ENCODE measurements around the gene MAPK8.

Gene MAPK8

DNA sequence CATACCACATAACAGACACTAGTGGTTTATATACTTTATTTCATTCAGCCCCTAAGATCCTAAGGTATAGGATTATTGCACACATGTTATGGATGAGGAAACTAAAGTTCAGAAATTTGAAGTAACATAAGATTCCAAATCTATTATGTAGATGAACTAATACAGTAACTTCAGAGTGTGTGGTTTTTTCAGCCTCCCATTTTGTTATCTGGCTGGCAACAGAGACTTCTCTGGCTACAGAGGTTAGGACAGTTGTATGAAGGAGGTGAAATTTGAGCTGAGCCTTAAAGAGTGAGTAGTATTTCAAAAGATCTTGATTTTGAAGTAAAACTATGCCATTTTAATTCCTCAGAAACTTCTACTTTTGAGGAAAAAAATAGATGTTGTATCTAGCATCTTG, 125.4 kb downstream of the MAPK8 start:
- Histone ChIP-seq H2AFZ (ENCODE audit: low read depth, low read length) (no peak overlapping the region), H3K4me1 (ENCODE audit: insufficient read depth, low read length) (no peaks in the 10 kb centered on the region), H3K79me2 (ENCODE audit: insufficient read depth, low read length) (no peaks in the 10 kb centered on the region), H4K20me1 (ENCODE audit: insufficient read depth, low read length) (no peaks in the 10 kb centered on the region), H3K4me3 (ENCODE audit: low read depth in 1 of 2, low read length in 2 of 2) (no peak overlapping the region), H3K9me3 (ENCODE audit: insufficient read depth, low read length, severe bottlenecking) (no peaks in the 10 kb centered on the region), H3K4me2 (ENCODE audit: insufficient read depth, low read length) (no peak overlapping the region), H3K27me3 (ENCODE audit: insufficient read depth, low read length, poor library complexity) (no peaks in the 10 kb centered on the region), H3K9ac (ENCODE audit: low read depth, low read length) (no peak overlapping the region), H3K36me3 (ENCODE audit: insufficient read depth, low read length) (peaks cover 65% of the 10 kb centered on the region), H3K27ac (ENCODE audit: low read length) (no peak overlapping the region)
- TF ChIP-seq, protein P1, sequence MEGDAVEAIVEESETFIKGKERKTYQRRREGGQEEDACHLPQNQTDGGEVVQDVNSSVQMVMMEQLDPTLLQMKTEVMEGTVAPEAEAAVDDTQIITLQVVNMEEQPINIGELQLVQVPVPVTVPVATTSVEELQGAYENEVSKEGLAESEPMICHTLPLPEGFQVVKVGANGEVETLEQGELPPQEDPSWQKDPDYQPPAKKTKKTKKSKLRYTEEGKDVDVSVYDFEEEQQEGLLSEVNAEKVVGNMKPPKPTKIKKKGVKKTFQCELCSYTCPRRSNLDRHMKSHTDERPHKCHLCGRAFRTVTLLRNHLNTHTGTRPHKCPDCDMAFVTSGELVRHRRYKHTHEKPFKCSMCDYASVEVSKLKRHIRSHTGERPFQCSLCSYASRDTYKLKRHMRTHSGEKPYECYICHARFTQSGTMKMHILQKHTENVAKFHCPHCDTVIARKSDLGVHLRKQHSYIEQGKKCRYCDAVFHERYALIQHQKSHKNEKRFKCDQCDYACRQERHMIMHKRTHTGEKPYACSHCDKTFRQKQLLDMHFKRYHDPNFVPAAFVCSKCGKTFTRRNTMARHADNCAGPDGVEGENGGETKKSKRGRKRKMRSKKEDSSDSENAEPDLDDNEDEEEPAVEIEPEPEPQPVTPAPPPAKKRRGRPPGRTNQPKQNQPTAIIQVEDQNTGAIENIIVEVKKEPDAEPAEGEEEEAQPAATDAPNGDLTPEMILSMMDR (IDR thresholded peaks at IDR 0.05; ENCODE audit: borderline replicate concordance, extremely low read depth, low read length, poor library complexity, severe bottlenecking) = no peak
- no peak for DNase-seq
- no peak for ATAC-seq (ENCODE audit: insufficient read depth, low read depth)

DNA sequence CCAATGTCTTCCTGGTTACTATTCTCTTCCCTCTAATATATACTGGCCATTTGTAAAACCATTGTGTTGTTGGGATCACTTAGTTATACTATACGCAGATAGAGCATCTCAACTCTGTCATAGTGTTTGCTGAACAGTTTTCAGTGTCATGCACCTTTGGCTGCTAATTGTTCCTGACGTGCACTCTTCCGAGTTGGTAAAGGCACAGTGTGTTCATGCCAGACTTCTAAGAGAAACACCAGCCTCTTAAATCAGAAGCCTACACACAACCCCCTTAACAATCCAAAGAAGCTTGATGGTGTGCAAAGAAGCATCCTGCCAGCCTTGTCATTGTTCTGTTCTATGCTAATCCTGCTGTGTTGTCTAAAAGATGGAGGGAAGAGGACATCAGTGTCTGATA, 131.1 kb downstream of the MAPK8 start:
- Histone ChIP-seq H3K27me3 (ENCODE audit: insufficient read depth, low read length, poor library complexity) (no peaks in the 10 kb centered on the region), H3K36me3 (ENCODE audit: insufficient read depth, low read length) (peaks cover 42% of the 10 kb centered on the region), H3K4me1 (ENCODE audit: insufficient read depth, low read length) (no peaks in the 10 kb centered on the region), H3K9me3 (ENCODE audit: insufficient read depth, low read length, severe bottlenecking) (no peaks in the 10 kb centered on the region), H3K4me3 (ENCODE audit: low read depth in 1 of 2, low read length in 2 of 2) (no peak overlapping the region), H3K27ac (ENCODE audit: low read length) (no peak overlapping the region), H3K9ac (ENCODE audit: low read depth, low read length) (no peak overlapping the region), H3K4me2 (ENCODE audit: insufficient read depth, low read length) (no peak overlapping the region), H3K79me2 (ENCODE audit: insufficient read depth, low read length) (no peaks in the 10 kb centered on the region), H4K20me1 (ENCODE audit: insufficient read depth, low read length) (no peaks in the 10 kb centered on the region), H2AFZ (ENCODE audit: low read depth, low read length) (no peak overlapping the region)
- ATAC-seq (ENCODE audit: insufficient read depth, low read depth) (no peak), DNase-seq (no peak)
- TF ChIP-seq EZH2 (IDR thresholded peaks at IDR 0.05; ENCODE audit: borderline replicate concordance, low read depth, low read length, severe bottlenecking) = no peak
- TF ChIP-seq, protein P1 (IDR thresholded peaks at IDR 0.05; ENCODE audit: borderline replicate concordance, extremely low read depth, low read length, poor library complexity, severe bottlenecking) = no peak

DNA sequence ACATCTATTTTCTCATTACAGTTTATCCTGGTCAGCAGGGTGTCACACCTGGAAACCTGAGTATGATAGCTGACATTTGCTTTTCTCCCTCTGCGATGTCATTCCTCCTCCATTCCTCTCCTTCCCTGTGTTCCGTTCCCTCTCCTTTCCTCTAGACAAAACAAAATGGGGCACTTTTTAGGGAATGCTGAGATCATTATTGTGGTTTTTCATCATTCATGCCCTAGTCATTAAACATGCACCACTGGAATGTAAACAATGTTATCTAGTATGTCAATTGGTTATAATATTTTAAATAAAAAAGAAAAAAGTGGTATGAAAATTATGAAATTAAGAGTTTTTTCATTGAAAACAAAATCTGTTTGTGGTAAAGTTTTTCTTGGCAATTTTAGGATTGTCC, 132.6 kb downstream of the MAPK8 start:
- Histone ChIP-seq H3K4me3 (ENCODE audit: low read depth in 1 of 2, low read length in 2 of 2) (no peak overlapping the region), H3K9me3 (ENCODE audit: insufficient read depth, low read length, severe bottlenecking) (no peaks in the 10 kb centered on the region), H3K9ac (ENCODE audit: low read depth, low read length) (no peak overlapping the region), H3K27ac (ENCODE audit: low read length) (no peak overlapping the region), H3K4me1 (ENCODE audit: insufficient read depth, low read length) (no peaks in the 10 kb centered on the region), H4K20me1 (ENCODE audit: insufficient read depth, low read length) (no peaks in the 10 kb centered on the region), H3K27me3 (ENCODE audit: insufficient read depth, low read length, poor library complexity) (no peaks in the 10 kb centered on the region), H3K4me2 (ENCODE audit: insufficient read depth, low read length) (no peak overlapping the region), H3K79me2 (ENCODE audit: insufficient read depth, low read length) (no peaks in the 10 kb centered on the region), H3K36me3 (ENCODE audit: insufficient read depth, low read length) (peaks cover 29% of the 10 kb centered on the region), H2AFZ (ENCODE audit: low read depth, low read length) (no peak overlapping the region)
- no peak for DNase-seq
- ATAC-seq (ENCODE audit: insufficient read depth, low read depth) = no peak
- TF ChIP-seq EZH2 (IDR thresholded peaks at IDR 0.05; ENCODE audit: borderline replicate concordance, low read depth, low read length, severe bottlenecking) = no peak
- TF ChIP-seq, protein P1 (IDR thresholded peaks at IDR 0.05; ENCODE audit: borderline replicate concordance, extremely low read depth, low read length, poor library complexity, severe bottlenecking) = no peak

DNA sequence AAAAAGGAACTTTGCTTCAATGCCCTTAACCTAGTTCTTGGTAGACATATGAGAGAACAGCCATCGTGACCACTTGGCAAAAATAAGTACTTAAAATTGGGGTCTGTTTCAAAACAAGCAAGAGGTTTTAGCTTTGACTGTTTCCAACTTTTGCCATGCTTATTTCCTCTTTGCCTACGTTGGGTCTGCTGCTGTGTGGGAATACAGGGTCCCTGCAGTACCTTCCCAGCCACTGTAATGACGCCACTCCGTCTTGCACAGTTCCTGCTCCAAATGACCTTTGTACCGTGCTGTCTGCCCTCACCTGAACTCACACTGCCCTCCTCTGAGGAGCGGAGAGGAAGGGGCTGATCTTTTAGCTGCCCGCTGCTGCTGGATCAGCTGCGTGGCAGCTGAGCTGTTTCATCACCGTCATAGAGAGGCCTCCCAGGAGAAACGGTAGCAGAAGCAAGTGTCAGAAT, 133.1 kb downstream of the MAPK8 start:
- Histone ChIP-seq H3K79me2 (ENCODE audit: insufficient read depth, low read length) (no peaks in the 10 kb centered on the region), H3K27me3 (ENCODE audit: insufficient read depth, low read length, poor library complexity) (no peaks in the 10 kb centered on the region), H4K20me1 (ENCODE audit: insufficient read depth, low read length) (no peaks in the 10 kb centered on the region), H3K4me3 (ENCODE audit: low read depth in 1 of 2, low read length in 2 of 2) (no peak overlapping the region), H3K36me3 (ENCODE audit: insufficient read depth, low read length) (peaks cover 23% of the 10 kb centered on the region), H3K4me1 (ENCODE audit: insufficient read depth, low read length) (no peaks in the 10 kb centered on the region), H3K4me2 (ENCODE audit: insufficient read depth, low read length) (no peak overlapping the region), H2AFZ (ENCODE audit: low read depth, low read length) (no peak overlapping the region), H3K27ac (ENCODE audit: low read length) (no peak overlapping the region), H3K9ac (ENCODE audit: low read depth, low read length) (no peak overlapping the region), H3K9me3 (ENCODE audit: insufficient read depth, low read length, severe bottlenecking) (no peaks in the 10 kb centered on the region)
- TF ChIP-seq, protein P1 (IDR thresholded peaks at IDR 0.05; ENCODE audit: borderline replicate concordance, extremely low read depth, low read length, poor library complexity, severe bottlenecking) = no peak
- no peak for TF ChIP-seq EZH2 (IDR thresholded peaks at IDR 0.05; ENCODE audit: borderline replicate concordance, low read depth, low read length, severe bottlenecking)
- DNase-seq (no peak), ATAC-seq (ENCODE audit: insufficient read depth, low read depth) (no peak)

Measured in DND-41 (cell line).